Stimulated activated CD4-positive, alpha-beta T cell treated with anti-CD3 and anti-CD28 coated beads, TNF-alpha, amount 100 ng/mL, for 24 hours (primary cell): Measurements from ENCODE around the gene GRHL1.

Source experiments
- DNase-seq, 3 experiments: peaks; one replicate each; pipeline ENCODE4 v3.0.0-alpha.2; 2020; ENCODE audit warnings: low read depth in 3 of 3

GRHL1 gene

DNA sequence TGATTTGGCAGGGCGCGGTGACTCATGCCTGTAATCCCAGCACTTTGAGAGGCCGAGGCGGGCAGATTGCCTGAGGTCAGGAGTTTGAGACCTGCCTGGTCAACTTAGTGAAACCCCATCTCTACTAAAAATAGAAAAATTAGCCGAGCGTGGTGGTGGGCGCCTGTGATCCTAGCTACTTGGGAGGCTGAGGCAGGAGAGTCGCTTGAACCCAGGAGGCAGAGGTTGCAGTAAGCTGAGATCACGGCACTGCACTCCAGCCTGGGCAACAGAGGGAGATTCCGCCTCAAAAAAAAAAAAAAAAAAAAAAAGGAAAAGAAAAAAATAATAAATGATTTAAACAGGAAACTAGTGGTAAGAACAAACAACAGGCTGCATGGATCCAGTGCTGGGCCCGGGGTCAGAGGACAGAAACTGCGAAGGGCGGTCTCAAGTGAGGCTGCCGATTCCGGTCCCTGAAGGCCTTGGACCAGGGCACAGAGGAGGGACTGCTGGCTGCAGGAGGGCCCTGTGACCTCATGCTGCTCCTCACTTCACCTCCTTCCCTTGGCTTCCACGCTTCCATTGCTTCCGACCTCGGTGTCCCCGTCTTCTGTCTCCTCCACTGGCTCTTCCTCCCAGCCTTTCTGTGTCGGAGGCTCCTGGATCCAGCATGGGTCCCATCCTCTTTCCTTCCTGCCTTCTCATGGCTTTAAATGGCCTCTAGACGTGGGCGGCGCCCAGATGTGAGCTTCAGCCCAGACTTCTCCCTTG lies 2.1 kb upstream of the GRHL1 start:
- DNase-seq = no peak

DNA sequence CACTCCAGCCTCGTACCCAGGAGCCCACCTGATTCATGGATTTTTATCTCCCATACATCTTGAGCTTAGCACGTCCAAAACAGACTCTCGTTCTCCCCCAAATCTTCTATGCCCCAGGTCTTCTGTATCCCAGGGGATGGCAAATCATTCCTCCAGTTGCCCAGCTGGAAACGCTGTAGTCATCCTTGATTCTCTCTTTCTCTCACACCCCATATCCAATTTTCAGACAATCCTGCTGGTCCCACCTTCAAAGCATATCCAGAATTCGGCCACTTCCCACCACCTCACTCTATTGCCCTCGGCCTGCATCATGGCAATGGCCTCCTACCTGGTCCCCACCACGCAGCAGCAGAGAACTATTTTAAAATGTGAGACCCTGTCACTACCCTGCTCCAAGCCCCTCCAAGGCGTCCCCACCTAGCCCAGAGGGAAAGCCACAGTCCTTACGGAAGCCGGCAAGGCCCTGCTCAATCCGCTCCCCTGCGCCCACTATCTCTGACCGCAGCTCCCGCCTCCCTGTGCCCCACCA lies 1.4 kb upstream of the GRHL1 start:
- no peak for DNase-seq

DNA sequence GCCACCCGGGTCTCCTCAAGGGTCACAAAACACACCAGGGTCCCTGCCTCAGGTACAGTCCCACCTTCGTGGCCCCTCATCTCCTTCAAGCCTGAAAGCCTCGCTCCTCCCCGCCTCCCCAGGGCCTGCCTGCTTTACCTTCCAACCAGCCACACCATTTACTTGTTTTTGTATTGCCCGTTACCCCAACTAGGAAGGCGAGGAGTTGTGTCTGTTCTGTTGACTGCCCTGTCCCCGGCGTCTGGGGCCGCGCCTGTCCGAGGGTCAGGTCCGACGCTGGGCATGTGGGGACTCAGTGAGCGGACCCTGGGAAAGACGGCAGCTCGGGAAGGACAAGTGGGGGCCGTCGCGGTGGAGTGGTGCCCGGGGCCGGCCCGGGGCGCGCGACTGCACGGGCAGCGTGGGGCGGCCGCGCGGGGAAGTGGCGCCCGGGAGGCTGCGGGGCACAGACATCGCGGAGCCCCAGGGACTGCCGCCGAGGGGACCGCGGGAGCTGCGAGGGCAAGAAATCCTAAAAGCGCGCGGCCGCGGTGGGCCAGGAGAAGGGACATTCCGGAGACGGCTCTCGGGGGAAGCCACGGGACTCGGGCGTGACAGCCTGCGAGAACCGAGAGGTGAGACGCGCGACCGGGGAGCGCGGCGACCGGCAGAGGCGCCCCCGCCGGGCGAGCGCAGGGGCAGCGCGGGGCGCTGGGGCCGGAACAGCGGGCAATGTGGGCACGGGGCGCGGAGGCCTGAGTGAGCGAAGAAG lies 797 bp upstream of the GRHL1 start:
- DNase-seq = peak in 2 of 3 experiments; percentile 5 to 35

DNA sequence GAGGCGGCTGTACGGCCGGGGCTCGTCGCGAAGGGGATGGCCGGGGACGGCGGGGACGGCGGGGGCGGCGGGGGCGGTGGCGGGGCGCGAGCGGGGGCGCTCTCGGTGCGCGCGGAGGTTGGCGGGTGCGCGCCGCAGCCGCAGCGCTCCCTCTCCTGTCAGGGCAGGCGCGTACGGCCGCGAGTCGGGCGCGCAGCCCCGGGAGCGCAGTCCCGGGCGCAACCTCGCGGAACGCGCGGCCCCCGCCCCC lies 296 bp upstream of the GRHL1 start:
- no peak for DNase-seq

DNA sequence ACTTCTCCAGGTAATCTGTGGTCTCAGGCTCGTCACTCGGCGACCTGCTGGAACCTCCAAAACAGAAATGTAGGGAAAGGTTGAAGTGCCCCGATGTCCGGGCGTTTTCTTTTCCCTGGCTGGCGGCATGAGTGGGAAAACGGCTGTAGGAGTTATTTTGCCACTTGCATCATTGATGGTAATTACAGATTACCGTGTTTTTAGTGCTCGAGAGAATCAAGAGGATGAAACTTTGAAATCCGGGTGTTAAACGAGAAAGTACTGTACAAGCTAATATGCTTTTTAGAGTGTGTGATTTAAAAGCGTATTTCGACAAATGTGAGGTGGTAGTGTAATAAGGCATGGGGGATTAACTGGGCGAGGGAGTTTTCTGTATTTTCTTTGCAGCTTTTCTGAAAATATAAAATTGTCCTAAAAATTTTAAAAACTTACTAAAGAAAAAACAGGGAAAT lies 819 bp downstream of the GRHL1 start:
- no peak for DNase-seq

DNA sequence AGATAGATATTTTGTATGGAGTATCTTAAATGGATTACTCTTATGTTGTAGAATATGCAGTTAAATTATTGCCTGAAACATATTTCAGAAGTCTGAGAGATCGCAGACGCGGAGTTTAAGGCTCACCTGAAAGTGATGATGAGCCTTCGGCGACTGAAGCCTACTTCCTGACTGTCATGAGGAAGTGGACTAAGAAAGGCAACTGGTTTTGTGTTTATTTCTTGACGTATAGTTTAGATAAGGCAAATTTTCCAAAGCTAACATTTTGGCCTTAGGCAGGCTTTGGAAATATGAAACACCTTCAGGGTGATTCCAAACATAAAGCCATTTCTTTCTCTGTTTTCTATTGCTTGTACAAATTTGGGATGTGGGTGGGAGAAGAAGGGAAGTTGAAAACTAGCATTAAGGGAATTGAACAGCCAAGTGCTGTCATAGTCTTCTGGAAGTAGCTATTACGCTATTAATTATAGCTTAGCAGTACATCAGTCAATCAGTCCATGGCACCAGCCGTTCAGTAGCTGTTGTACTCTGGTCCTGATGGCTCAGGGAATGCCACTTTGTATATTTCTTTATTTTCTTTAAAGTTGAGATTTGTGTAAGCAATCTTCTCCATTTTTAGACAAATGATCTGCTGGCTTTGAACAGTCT lies 1.5 kb downstream of the GRHL1 start:
- DNase-seq = no peak

DNA sequence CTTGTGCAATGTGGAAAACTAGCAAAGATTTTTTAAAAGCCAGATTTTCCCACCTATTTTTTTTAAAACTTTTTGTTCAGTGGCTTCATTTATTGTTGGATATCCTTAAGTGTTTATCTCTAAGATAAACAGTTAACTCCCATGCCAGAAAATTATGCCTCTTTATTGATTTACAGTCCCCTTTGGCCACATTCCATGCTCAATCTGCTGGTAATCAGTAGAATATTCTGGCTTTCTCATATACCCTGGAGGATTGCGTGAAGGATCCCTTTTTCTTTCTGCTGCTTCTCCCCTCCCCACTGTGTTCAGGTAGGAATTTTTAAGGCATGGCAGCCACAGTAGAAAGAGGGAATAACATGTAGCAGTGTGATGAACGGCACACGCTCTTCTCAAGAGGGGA lies 2.6 kb downstream of the GRHL1 start:
- DNase-seq = no peak

DNA sequence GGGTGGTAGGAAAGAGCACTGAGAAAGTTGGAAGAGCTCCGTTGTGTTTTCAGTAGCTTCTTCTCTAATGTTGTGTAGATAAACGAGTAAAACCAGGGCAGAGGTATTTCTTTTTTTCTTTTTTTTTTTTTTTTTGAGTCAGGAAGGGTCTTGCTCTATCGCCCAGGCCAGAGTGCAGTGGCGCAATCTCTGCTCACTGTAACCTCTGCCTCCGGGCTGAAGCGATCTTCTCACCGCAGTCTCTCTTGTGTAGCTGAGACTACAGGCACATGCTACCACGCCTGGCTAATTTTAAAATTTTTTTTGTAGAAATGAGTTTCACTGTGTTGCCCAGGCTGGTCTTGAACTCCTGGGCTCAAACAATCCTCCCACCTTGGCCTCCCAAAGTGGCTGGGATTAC lies 6.6 kb downstream of the GRHL1 start:
- DNase-seq = no peak

DNA sequence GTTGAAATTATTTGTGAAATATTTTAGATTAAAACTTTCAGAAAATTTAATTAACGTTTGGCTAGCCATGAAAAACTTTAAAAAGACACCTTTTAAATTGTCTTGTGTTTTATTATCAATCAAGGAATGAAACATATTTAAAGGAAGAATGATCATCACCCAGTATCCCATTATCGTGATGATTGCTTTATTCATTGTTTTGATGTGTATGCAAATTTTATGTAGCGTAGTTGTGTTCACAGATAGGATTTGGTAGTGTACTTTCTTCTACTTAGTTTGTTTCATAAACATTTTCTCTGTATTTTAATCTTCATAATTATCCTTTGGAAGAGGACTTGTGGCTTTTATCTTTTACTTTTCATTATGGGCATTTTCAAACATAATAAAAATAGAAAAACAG lies 7.8 kb downstream of the GRHL1 start:
- DNase-seq = no peak

DNA sequence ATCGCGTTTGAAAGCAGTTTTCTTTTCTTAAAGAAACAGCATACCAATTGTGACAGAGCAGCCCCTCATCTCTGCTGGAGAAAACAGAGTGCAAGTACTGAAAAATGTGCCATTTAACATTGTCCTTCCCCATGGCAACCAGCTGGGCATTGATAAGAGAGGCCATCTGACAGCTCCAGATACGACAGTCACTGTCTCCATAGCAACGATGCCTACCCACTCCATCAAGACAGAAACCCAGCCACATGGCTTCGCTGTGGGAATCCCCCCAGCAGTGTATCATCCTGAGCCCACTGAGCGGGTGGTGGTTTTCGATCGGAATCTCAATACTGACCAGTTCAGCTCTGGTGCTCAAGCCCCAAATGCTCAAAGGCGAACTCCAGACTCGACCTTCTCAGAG lies 9.5 kb downstream of the GRHL1 start:
- no peak for DNase-seq

DNA sequence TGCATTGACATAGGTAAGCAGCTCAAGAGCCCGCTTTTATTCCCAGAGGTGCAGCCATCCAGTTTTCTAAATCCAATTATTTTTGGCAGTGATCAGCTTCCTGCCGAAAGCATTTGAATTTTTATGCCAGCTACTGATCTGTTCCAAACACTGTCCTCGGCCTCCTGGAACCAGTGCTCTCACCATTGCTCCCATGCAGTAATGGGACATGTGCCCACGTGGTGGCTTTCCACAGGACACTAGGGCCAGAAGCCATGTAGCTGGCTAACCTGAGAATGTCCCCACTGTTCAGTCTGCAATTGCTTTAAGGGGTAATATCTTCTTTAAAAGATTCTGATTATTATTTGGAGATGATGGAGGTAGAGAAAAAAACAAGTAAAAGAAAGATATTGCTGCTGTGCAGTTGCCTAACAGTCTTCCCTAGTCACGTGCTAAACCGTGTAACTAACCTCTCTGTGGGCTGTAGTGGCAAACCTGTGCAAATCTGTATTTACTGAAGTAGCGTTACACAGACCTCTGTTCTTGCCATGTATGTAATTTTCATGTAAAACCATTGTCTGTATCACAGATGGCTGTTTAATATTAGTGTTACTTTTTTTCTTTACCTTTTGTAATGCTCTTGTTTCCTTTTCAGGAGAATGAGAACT lies 13.0 kb downstream of the GRHL1 start:
- DNase-seq = no peak

DNA sequence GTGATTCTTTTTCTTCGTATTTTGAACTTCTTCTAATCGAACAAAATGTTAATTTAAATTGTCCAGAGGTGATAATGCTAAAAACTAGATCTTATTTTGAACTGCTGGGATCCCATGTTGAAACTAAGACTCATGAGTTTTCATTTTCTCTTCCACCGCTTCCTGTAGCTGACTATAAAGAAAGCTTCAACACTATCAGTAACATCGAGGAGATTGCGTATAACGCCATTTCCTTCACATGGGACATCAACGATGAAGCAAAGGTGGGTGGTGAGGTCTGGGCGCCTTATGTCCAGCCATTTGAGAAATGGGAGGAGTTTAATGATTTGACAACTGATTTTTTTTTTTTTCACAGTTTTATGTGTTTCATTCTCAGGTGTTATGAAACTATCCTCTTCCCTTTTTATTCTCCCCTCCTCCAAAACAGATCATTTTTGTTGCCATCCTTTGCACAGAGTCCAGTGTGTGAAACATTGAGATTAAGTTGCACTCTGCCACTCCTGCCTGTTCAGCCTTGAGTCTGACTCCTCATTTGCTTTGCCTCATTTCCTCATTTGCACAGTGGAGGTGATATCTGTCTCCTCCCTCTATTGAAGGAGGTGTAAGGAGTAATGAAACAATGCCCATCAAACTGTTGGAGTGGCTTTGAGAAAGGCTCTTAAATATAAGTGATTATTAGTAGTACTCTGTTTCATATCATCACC lies 13.8 kb downstream of the GRHL1 start:
- DNase-seq = no peak

DNA sequence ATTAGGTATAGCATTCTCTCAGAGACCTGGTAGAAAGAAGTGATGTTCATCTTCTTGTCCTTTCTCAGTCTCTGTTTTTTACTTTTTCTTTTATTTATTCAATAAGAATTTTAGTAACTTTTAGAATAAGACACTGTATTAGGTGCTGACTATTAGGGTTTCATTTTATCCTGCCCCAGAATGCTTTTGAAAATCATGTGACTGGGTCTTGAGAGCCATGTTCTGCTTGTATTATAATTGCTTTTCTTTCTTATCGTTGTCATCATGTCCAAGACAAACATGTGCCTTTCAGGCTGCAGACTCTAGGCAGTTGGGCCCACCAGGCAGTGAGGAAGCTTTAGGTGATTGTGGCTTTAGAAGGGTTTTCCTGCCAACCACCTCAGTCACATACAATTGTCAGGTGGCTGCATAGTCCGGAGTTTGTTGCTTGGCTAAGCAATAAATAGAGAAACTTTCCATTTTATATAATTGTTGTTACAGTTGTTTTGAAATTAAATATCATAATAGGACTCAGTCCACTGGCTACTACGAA lies 15.1 kb downstream of the GRHL1 start:
- no peak for DNase-seq

DNA sequence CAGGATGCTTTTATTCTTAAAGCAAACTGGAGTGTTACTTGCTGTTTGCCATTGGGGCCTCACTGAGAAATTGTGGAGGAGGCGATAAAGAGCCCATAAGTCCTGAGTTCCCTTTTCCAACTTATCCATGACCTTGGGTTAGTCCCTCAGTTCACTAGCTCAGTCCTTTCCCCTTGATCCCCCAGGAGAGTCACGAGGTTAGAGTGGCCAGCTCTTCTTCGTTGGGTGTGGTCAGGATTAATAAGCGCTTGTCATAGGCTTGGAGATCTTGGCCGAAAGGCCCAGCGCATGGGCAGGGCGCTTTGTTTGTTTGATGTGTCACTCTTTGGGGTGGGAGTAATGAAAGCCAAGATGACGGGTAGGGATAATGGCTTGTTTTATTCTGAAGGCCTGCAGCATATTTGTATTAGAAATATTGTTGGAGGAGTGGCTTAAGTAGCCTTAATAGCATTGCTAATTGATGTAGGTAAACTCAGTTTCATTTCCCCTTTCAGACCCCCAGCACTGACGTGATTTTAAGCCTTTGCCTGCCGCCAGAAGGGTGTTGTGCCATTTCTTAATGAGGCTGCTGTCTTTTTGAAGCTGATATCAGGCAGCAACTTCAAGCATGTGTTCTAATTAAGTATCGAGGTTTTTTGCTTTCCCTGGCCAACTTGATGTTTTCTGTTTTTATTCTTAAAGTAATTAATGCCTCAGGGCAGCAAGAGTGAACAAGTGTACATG lies 15.7 kb downstream of the GRHL1 start:
- no peak for DNase-seq

DNA sequence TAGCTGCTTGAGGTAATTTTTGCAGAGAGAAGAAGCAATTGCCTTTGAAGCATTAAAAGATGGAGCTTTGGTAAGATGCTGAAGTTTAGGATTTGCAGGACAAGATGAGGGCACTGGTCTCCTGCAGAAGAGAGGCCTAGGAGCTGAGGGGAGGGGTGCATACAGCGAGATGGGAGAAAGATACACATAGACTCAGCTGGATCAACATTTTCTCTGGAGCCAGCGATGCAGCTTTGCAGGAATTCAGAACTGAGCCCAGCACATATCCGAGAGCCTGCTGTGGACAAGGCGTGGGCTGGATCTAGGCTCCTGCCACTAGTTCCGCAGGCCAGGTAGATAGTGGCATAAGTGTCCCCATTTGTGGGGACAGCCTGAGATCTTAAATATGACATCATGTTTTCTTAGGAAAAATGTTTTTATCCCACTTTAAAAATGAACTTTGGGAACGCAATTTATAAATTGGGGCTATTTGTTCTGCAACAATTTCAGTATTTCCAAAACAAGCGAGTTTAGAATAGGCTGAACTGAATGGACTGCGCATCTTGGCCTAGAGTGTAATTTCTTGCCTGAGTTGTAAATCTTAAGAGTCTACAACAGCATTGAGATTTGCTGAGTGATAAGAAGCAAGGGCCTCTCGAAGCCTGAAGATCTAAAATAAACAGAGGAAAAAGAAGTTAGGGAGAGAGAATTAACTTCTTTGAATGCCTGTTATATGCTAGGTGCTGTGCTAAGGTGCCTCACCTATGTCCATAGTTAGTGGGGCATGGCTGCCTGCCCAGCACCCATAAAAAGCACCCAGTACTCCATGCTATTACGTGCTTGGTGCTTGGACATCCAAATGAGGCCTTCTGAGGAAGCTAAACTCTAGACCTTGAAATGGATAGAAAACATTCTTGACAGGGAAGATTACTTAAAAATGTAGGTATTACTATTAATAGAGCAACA lies 17.3 kb downstream of the GRHL1 start:
- no peak for DNase-seq

DNA sequence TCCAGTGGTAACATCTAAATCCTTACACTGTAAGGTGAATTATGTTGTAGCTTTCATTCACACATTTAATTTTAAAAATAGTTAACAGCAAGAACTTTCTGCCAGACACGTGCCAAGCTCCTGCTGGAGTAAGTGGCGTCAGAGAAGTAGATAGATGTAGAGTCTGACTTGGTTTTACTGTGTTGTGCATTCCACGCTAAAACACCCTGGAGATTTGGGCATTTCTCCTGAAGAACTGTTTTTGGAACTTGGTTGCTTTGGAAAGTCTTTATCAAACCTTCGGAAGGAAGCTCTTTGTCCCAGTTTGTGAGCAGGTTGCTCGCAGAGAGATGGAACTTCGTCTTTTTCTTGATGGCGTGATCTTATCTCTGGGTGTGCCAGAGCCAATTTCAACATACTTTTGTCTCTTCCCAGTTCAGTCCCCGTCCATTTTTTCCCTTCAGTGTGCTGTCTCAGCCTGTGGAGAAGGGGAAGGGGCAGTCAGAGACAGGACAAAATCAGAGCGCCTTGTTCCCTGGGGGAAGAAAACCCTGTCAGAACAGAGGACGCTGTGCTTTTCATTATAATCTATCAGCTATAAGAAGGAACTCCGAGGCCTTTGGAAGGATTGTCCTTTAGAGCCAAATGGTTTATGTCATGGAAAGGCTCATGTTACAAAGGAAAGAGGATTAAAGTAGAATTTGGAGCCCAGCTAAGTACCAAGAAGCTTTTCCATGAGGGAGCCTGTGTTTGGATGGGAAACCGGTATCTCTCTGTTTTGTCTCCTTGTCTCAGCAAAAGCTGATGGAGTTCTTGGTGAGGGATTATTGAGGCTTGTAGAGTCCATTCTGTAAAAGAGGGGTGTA lies 18.9 kb downstream of the GRHL1 start:
- no peak for DNase-seq

DNA sequence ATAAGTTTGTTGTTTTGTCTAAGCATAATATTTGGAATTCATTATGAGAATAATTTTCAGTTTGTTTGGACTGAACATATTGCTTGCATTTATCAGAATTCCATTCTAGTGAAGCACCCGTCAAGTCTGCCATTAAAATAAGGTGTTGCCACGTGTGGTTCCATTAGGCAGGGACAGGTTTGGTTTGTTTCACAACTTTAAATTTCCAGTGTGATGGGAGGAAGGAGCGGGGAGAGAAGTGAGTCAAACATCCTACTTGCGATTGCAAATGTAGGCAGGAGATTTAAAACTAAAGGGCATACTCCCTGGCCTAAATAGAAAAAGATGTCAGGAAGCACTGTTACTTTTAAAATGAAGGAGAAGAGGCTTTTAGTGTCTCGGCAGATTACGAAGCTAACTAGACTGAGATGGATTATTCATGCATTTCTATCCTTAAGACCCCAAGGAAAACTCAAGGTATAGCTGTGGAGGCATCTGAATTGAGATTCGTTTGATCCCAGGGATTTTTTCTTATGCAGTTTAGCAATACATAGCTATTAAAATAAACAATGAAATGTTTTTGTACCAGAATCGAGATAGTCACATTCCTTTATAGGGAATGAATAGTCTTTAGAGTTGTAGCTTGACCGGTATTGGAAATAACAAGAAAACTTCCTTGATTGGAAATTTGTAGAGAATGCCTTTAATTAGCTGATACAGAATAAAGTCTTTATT lies 19.8 kb downstream of the GRHL1 start:
- DNase-seq = no peak

DNA sequence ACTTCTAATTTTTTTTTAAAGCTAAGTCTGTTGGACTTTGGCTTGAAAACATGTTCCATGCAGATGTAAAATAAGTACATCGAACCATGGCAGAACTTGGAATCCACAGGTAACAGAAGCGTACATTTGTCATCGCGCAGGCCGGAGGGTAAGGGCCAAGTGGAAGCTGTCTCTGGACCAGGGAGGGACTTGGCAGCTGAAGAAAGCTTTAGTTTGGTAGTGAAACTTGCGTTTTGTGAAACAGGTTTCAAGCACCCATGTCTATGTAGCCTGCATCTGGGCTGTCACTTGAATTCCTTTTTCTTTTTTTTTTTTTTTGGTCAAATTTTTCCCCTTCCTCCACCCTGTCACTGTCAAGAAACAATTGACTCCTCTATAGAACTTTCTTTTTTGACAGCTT lies 20.4 kb downstream of the GRHL1 start:
- DNase-seq = no peak
